ENCODE measurements around the gene SRCIN1.

The SRCIN1 gene

GRCh38 chr17:38564254-38564837 is 41.4 kb downstream of the SRCIN1 start:
- TF ChIP-seq CTCF (IDR thresholded peaks at IDR 0.05; ENCODE audit: insufficient read depth, low read length, missing control alignments) = no peak
- ChIA-PET CTCF (interaction anchor here (1.1 to 2.2 kb wide), 6 partner anchors 12 to 103 kb away, joined by 3 to 7 read pairs (median 4); no protein-coding TSS in a partner anchor), POLR2A (interaction anchor here (0.5 kb wide), 1 partner anchor 152 kb away, joined by 3 read pairs; no protein-coding TSS in a partner anchor)
- H3K4me3 ChIP-seq (ENCODE audit: low read depth, low read length) = no peak overlapping the region
- no peak for DNase-seq (ENCODE audit: low read depth, low spot score)

GRCh38 chr17:38563362-38564253 is 42.1 kb downstream of the SRCIN1 start:
- no peak for DNase-seq (ENCODE audit: low read depth, low spot score)
- CTCF ChIA-PET = interaction anchor here (0.8 to 1.5 kb wide), 5 partner anchors 12 to 103 kb away, joined by 3 to 5 read pairs (median 4); no protein-coding TSS in a partner anchor
- H3K4me3 ChIP-seq (ENCODE audit: low read depth, low read length) = no peak overlapping the region
- POLR2A ChIA-PET = interaction anchor here (0.5 kb wide), 1 partner anchor 153 kb away, joined by 3 read pairs; no protein-coding TSS in a partner anchor
- TF ChIP-seq CTCF (IDR thresholded peaks at IDR 0.05; ENCODE audit: insufficient read depth, low read length, missing control alignments) = no peak

GRCh38 chr17:38562903-38563302 is 42.8 kb downstream of the SRCIN1 start:
- CTCF ChIA-PET = interaction anchor here (0.8 to 1.1 kb wide), 4 partner anchors 11 to 104 kb away, joined by 3 to 5 read pairs (median 3); no protein-coding TSS in a partner anchor

GRCh38 chr17:38562215-38562569 is 43.6 kb downstream of the SRCIN1 start:
- H3K4me3 ChIP-seq (ENCODE audit: low read depth, low read length) = no peak overlapping the region
- no peak for TF ChIP-seq CTCF (IDR thresholded peaks at IDR 0.05; ENCODE audit: insufficient read depth, low read length, missing control alignments)
- ChIA-PET CTCF (interaction anchor here (0.9 kb wide), 2 partner anchors 21 to 104 kb away, joined by 3 read pairs; no protein-coding TSS in a partner anchor), POLR2A (no interaction called here)
- no peak for DNase-seq (ENCODE audit: low read depth, low spot score)

More at GRCh38 chr17:38562903-38563302, 42.8 kb downstream of the SRCIN1 start:
- H3K4me3 ChIP-seq (ENCODE audit: low read depth, low read length) = no peak overlapping the region
- no peak for DNase-seq (ENCODE audit: low read depth, low spot score)
- POLR2A ChIA-PET = no interaction called here
- TF ChIP-seq CTCF (IDR thresholded peaks at IDR 0.05; ENCODE audit: insufficient read depth, low read length, missing control alignments) = no peak

GRCh38 chr17:38561416-38562214 is 44.1 kb downstream of the SRCIN1 start:
- ChIA-PET CTCF (interaction anchor here (1.2 to 15.2 kb wide), 4 partner anchors 9 to 103 kb away, joined by 3 to 310 read pairs (median 3); no protein-coding TSS in a partner anchor), POLR2A (no interaction called here)
- TF ChIP-seq CTCF (IDR thresholded peaks at IDR 0.05; ENCODE audit: insufficient read depth, low read length, missing control alignments) = no peak
- no peak overlapping the region for H3K4me3 ChIP-seq (ENCODE audit: low read depth, low read length)
- DNase-seq (ENCODE audit: low read depth, low spot score) = no peak
